ENCODE data around the gene NIT2.
A peak's percentile ranks its signal among the peaks of the same experiment; 100 is the strongest.
"Not testable (repeated sequence)": the region's sequence is repeated elsewhere in the genome, so short reads cannot be mapped to it uniquely, and the experiment has no call there.

NIT2 gene

DNA sequence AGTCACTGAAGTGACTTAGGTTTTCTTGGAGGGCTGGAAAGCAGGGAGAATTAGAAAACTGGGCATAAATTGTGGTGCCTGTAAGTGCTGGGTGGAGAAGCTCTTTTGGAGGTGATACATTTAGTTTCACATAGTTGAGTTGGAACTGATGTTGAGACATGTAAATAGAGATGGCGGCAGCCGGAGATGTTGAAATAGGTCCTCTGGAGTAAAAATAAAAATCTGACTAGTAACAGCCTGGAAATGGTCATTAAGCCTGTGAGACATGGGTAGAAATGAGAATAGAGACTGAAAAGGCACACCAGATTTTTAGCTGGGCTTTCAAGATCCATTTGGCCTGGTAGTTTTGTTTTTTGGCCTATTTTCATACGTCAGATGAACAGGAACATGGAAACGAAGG is 2.9 kb upstream of the NIT2 start:
- Histone ChIP-seq H3K36me3 (replicated peaks) (peaks cover 4% of the 10 kb centered on the region), H3K4me3 (ENCODE audit: low read depth, low read length) (no peak overlapping the region), H3K27me3 (replicated peaks) (no peaks in the 10 kb centered on the region), H3K27ac (no peak overlapping the region)
- TF ChIP-seq, protein P1, sequence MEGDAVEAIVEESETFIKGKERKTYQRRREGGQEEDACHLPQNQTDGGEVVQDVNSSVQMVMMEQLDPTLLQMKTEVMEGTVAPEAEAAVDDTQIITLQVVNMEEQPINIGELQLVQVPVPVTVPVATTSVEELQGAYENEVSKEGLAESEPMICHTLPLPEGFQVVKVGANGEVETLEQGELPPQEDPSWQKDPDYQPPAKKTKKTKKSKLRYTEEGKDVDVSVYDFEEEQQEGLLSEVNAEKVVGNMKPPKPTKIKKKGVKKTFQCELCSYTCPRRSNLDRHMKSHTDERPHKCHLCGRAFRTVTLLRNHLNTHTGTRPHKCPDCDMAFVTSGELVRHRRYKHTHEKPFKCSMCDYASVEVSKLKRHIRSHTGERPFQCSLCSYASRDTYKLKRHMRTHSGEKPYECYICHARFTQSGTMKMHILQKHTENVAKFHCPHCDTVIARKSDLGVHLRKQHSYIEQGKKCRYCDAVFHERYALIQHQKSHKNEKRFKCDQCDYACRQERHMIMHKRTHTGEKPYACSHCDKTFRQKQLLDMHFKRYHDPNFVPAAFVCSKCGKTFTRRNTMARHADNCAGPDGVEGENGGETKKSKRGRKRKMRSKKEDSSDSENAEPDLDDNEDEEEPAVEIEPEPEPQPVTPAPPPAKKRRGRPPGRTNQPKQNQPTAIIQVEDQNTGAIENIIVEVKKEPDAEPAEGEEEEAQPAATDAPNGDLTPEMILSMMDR (IDR thresholded peaks at IDR 0.05; ENCODE audit: low read depth, low read length, missing control alignments) = no peak
- no peak for DNase-seq
- in situ Hi-C loops (cut with HindIII; ENCODE audit: low pct_ligation_motif_present, low sequenced_read_pairs) = no loop called here

DNA sequence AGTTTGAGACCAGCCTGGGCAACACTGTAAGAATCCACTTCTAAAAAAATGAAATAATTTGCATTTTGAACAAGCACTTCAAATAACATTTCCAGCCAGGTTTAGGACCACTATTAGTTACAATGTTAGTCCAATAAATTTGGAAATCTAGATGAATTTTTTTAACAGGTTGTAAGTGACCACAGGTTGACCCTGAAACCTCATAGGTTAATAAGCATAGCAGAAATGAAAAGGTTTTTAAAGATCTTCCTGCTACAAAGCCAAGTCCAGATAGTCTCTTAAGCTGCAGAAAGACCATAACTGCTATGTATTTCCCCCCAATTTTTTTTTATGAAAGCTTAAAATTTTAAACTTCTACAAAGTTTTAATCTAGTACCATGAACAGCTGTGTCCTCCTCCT is 1.5 kb upstream of the NIT2 start:
- Histone ChIP-seq H3K27ac (no peak overlapping the region), H3K36me3 (replicated peaks) (no peaks in the 10 kb centered on the region), H3K4me3 (ENCODE audit: low read depth, low read length) (no peak overlapping the region), H3K27me3 (replicated peaks) (no peaks in the 10 kb centered on the region)
- in situ Hi-C loops (cut with HindIII; ENCODE audit: low pct_ligation_motif_present, low sequenced_read_pairs) = no loop called here
- TF ChIP-seq, protein P1 (IDR thresholded peaks at IDR 0.05; ENCODE audit: low read depth, low read length, missing control alignments) = no peak
- no peak for DNase-seq

DNA sequence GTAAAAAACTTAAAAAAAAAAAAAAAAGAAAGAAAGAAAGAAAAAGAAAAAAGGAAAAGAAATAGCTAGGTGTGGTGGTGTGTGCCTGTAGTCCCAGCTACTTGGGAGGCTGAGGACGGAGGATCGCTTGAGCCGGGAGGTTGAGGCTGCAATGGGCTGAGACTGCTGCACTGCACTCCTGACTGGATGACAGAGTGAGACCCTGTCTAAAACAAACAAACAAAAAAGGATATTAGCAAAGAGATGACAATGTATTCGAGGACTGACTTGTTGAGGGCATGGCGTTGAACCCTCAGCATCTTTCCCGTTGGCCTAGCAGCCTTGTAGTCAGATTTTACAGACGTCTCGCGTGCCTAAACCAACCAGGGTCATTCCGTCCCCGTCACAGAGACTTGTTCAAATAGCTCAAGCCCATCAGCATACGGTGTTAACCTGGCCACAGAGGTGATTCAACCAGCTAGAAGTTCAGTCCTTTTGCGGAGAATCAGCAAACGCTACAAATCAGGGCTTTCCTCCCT is 528 bp upstream of the NIT2 start:
- Histone ChIP-seq H3K27ac (no peak overlapping the region), H3K4me3 (ENCODE audit: low read depth, low read length) (peak overlapping the region; percentile 70), H3K36me3 (replicated peaks) (peaks cover under 1% of the 10 kb centered on the region), H3K27me3 (replicated peaks) (no peaks in the 10 kb centered on the region)
- TF ChIP-seq, protein P1 (IDR thresholded peaks at IDR 0.05; ENCODE audit: low read depth, low read length, missing control alignments) = no peak
- in situ Hi-C loops (cut with HindIII; ENCODE audit: low pct_ligation_motif_present, low sequenced_read_pairs) = no loop called here
- no peak for DNase-seq

DNA sequence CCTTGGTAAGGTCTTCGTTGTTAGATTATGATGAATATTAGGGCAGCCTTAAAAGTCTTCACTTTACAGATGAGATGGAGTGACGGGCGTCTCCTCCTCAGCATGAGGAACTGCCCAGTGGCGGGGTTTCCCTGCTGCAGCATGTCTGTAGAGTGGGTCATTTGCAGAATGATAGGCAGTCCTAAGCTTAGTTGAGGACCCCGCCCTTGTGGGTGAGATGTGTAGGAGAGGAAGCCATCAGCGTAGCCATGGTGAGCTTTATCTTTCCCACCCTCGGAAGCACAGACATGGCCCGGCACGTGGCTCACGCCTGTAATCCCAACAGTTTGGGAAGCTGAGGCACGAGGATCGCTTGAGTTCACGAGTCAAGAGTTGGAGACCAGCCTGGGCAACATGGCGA is 877 bp downstream of the NIT2 start:
- TF ChIP-seq, protein P1 (IDR thresholded peaks at IDR 0.05; ENCODE audit: low read depth, low read length, missing control alignments) = no peak
- Histone ChIP-seq H3K27ac (peak overlapping the region; percentile 50), H3K27me3 (replicated peaks) (no peaks in the 10 kb centered on the region), H3K36me3 (replicated peaks) (peaks cover 11% of the 10 kb centered on the region), H3K4me3 (ENCODE audit: low read depth, low read length) (peak overlapping the region; percentile 70)
- in situ Hi-C loops (cut with HindIII; ENCODE audit: low pct_ligation_motif_present, low sequenced_read_pairs) = no loop called here
- no peak for DNase-seq

DNA sequence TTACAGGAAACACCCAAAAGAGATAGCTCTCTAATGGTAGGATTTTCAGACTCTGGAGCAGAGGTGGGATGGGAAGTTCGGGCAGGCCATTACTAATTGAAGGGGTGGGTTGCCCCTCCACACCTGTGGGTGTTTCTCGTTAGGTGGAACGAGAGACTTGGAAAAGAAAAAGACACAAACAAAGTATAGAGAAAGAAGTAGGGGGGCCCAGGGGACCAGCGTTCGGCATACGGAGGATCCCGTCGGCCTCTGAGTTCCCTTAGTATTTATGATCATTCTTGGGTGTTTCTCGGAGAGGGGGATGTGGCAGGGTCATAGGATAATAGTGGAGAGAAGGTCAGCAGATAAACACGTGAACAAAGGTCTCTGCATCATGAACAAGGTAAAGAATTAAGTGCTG is 1.7 kb downstream of the NIT2 start:
- H3K27me3 ChIP-seq (replicated peaks); H3K4me3 ChIP-seq (ENCODE audit: low read depth, low read length); in situ Hi-C loops (cut with HindIII; ENCODE audit: low pct_ligation_motif_present, low sequenced_read_pairs); H3K27ac ChIP-seq; DNase-seq: not testable (repeated sequence)
- peaks cover 11% of the 10 kb centered on the region for H3K36me3 ChIP-seq (replicated peaks)

DNA sequence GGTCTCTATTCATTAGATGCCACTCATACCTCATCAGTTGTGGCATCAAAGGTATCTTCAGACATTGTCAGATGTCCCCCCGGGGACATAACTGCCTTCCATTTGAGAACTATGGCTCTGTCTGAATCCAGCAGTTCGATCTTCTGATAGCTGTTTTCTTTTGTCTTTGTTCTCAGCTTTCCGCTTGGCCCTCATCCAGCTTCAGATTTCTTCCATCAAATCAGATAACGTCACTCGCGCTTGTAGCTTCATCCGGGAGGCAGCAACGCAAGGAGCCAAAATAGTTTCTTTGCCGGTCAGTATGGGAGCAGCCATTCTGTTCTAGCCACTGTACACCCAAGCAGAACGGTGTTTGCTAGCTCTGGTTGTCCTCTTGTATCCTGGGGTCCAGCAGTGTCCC is 4.4 kb downstream of the NIT2 start:
- TF ChIP-seq, protein P1 (IDR thresholded peaks at IDR 0.05; ENCODE audit: low read depth, low read length, missing control alignments) = no peak
- in situ Hi-C loops (cut with HindIII; ENCODE audit: low pct_ligation_motif_present, low sequenced_read_pairs) = no loop called here
- no peak for DNase-seq
- Histone ChIP-seq H3K4me3 (ENCODE audit: low read depth, low read length) (no peak overlapping the region), H3K27ac (no peak overlapping the region), H3K36me3 (replicated peaks) (peaks cover 17% of the 10 kb centered on the region), H3K27me3 (replicated peaks) (no peaks in the 10 kb centered on the region)

Measured in brain microvascular endothelial cell (primary cell).